Measurements from ENCODE around the gene AIG1.

DNA sequence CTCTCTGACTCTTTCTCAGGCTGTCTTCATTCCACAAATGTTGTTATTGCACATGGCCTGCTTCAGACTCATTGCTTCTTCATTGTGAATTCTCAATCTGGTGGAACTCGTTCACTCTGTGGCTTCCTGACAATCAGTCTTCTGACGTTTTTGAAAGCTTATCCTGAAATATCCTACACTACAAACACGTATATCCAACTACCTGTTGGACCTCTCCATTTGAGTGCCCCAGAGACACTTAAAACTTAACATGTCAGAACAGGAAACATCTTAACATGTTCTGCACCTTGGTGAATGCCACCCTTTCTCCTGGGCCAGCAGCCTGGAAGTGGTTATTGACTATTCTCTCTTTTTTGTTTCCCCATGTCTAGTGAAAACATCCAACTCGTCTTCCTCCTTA, 50.8 kb downstream of the AIG1 start:
- no peak for TF ChIP-seq RCOR1 (IDR thresholded peaks at IDR 0.05; ENCODE audit: insufficient replicate concordance, low read length)
- TF ChIP-seq, protein P1, sequence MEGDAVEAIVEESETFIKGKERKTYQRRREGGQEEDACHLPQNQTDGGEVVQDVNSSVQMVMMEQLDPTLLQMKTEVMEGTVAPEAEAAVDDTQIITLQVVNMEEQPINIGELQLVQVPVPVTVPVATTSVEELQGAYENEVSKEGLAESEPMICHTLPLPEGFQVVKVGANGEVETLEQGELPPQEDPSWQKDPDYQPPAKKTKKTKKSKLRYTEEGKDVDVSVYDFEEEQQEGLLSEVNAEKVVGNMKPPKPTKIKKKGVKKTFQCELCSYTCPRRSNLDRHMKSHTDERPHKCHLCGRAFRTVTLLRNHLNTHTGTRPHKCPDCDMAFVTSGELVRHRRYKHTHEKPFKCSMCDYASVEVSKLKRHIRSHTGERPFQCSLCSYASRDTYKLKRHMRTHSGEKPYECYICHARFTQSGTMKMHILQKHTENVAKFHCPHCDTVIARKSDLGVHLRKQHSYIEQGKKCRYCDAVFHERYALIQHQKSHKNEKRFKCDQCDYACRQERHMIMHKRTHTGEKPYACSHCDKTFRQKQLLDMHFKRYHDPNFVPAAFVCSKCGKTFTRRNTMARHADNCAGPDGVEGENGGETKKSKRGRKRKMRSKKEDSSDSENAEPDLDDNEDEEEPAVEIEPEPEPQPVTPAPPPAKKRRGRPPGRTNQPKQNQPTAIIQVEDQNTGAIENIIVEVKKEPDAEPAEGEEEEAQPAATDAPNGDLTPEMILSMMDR (conservative IDR thresholded peaks at IDR 0.05; ENCODE audit: low read depth, low read length), result no peak
